Dedifferentiated amniotic fluid mesenchymal stem cell (primary cell): ENCODE results near the gene EEFSEC.

Source experiments
- DNase-seq: peaks from one replicate; pipeline ENCODE4 v3.0.0-alpha.2; 2016; ENCODE audit errors: extremely low spot score

The EEFSEC gene

GRCh38 chr3:128334086-128334645, 180.9 kb downstream of the EEFSEC start:
- no peak for DNase-seq

- no peak for DNase-seq
Measured at GRCh38 chr3:128334766-128335165, 181.5 kb downstream of the EEFSEC start.

DNA sequence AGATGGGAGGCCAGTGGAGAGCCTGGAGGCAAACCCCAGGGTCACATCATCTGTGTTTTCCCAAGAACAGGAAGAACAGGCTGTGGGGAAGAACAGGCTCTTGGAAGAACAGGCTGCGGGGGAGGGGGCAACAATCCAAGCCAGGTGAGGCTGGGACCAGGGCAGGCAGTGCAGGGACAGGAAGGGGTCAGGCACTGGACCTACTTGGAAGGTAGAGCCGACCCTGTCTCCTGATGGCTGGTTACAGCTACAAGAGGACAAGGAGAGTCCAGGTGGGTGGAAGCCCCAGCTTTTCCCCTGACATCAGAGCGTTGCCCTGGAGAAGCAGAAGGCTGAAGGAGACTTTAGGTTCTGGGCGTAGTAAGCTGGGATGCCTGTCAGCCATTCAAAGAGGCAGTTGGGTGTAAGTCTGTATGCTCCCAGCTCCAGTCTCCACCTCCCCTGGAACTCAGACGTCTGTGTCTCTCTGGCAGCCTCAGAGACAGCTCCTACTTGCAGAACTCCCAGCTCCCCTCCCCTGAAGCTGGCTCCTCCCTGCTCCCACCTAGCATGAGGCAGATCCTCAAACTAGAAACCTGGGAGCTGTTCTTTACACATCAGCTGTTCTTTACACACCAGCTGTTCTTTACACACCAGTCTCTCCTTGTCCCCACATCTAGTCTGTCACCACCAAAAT, 182.5 kb downstream of the EEFSEC start:
- DNase-seq, result no peak

DNA sequence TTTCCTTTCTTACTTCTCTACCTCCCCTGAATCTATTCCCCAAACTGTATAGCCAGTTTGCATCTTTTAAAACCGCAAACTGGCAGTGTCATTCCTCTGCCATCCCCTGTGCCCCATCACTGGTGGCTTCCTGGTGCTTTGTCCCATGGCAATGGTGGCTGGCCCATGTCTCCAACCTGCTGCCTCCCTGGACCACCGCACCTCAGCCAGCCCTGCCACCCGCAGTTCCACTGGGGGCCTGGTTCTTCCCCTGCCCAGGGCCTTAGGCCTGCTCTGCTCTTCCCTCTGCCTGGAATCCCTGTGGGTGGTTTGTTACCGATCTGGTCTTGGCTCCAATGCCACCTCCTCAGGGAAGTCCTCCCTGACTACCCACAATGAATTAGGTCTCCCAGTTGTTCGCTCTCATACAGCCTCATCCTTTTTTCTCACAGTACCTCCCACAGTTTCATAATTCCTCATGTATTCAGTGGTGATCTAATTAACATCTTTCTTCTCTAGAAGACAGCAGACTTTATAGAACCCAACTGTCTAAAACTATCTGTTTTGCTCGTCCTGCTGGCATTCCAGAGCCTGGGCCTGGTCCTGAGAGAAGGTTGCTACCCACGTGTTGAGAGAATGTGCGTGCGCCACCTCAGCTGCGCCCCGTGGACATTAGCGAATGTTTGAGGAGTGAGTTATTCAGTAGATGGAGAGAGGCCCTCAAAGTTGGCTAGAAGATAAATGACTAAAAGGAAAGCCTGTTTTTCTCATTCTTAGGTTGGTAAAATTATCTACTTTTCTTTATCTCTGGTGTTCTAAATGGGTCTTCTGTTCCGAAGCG, 183.3 kb downstream of the EEFSEC start:
- DNase-seq, result no peak

- no peak for DNase-seq
Measured at GRCh38 chr3:128337305-128337704, 184.0 kb downstream of the EEFSEC start.

GRCh38 chr3:128338536-128339330, 185.5 kb downstream of the EEFSEC start:
- DNase-seq, result no peak

DNA sequence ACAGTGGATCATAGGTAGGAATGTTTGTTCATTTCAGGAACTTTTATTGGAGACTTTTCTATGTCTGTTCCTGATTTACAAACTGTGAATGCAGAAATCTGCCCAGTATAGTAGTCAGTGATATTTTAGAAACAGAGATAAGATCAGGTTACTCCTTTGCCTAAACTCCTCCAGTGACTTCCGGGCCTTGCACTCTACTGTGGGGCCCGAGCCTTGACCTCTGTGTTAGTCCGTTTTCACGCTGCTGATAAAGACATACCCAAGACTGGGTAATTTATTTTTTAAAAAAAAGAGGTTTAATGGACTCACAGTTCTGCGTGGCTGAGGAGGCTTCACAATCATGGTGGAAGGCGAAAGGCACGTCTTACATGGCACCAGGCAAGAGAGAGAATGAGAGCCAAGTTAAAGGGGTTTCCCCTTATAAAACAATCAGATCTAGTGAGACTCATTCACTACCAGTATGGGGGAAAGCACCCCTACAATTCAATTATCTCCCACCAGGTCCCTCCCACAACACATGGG, 186.3 kb downstream of the EEFSEC start:
- no peak for DNase-seq

DNA sequence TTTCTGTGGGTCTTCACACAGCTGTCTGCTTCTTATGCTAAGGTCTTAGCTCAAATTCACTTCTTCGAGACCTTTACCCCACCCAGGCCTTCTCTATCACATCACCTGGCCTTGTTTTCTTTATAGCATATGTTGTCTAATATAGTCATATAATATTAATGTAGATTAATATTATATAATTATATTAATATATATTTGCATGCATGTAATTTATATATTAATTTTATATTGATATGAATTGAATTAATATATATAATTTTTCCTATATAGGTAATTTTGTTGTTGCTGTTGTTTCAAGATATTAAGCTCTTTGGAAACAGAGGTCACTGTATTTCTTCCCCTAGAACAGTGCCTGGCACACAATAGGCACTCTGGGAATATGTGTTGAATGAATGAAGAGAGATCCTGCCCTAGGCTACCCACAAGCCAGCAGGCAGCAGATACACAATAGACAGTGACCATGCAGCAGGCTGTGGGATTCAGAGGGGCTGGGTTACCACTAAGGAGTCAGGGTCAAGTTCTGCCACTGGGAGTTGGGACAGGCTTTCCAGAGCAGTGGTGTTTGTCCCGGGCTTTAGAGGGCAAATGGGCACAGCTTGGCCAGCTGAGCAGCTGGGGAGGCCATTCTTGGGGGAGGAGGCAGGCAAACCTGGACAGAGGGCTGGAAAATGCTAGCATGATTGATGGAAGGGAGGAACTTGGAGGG, 187.1 kb downstream of the EEFSEC start:
- DNase-seq, result no peak

DNA sequence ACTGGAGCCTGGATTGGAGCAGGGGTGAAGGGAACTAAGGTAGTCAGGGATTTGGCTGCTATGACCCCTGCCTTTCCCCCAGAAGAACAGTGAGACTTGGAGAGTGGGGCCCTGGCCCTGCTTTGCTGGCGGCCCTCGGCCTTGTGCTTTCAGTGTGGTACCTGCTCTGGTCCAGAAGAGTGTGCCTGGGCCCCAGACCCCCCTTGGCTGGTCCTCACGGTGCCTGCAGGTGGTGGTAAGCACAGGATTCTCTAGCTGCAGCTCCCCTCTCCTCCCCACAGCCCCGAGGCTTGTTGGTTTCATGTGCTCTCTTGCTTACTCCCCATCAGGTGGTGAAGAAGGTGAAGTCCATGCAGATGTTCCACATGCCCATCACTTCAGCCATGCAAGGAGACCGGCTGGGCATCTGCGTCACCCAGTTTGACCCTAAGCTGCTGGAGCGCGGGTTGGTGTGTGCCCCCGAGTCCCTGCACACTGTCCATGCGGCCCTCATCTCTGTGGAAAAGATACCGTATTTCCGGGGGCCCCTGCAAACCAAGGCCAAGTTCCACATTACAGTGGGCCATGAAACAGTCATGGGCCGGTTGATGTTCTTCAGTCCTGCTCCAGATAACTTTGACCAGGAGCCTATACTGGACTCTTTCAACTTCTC, 187.7 kb downstream of the EEFSEC start:
- no peak for DNase-seq

DNA sequence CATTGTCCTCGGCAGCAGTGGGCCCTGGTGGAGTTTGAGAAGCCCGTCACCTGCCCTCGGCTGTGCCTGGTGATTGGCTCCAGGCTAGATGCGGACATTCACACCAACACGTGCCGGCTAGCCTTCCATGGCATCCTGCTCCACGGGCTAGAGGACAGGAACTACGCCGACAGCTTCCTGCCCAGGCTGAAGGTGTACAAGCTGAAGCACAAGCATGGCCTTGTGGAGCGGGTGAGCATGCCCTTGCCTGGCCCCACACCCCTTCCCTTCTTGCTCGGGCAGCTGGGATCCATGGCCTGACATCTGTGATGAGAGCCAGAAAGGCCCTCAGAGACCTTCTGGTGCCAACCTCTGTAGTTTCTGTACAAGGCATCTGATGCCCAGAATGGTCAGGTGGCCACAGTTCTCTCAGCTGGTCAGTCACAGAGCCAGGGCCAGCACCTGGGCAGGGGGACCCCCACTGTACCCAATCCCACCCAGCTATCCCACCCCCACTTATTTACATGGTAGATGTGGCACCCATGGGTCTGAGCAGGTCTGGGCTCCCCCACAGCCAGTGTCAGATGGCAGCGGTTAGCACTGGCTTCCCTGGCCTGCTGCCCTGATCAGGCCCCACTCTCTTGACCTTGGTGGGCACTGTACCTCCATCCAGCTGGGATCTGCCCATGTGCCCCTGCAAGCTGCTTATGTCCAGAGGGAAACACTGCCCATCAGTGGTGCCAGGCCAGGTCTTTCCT, 188.5 kb downstream of the EEFSEC start:
- DNase-seq, result no peak

DNA sequence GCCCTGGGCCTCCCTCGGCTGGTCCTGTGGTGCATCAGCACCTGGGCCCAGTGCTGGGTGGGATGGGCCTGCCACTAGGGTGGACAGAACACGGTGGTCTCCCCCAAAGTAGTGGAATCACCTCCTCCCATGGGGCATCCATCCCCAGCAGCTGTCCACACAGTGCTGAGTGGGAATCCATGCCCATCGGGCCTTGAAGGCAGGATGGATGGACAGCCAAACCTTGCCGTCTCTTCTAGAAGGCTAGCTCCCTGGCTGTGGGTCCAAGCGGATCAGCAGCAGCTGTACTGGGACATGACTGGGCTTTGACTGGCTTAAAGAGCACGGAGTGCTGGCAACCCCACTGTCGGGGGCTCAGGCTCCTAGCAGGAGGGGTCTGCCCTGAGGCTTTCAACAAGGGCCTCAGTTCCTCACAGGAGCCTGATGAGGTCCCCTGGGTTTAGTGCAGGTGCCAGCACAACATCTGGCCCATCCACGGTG, 189.5 kb downstream of the EEFSEC start:
- DNase-seq, result no peak

DNA sequence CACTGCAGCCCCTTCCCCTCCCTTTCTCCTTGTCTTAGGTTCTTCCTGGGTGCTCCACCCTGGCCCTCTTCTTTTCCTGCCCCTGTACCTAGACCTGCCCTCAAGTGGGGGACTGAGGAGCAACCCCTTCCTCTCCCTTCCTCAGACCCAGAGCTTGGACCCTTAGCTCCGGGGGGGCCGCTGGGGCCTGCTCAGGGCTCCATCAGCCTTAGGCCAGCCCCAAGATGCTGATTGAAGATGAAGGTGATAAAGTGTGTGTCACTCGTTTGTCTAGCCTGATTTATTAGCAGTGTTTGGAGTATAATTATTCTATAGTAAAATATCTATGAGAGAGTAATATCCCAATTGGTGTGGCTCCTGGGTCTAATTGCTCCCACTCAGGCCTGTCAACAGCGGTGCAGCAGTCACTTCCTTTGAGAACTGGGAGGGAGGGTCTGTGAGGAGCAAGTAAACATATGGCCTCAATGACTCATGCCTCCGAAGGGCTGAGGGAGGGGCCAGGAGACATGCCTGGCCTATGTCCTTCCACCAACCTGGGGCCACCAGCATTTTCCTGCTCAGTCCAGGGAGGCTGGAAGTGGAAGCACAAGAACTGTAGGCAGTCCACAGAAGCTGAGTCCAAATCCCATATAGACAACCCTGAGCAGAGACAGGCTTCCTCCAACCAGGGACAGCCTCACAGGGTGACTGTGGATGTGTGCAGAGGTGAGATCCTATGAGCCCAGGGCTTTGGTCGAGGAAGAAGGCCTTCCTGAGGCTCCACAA, 190.2 kb downstream of the EEFSEC start:
- no peak for DNase-seq

GRCh38 chr3:128344052-128344735, 190.9 kb downstream of the EEFSEC start:
- no peak for DNase-seq

DNA sequence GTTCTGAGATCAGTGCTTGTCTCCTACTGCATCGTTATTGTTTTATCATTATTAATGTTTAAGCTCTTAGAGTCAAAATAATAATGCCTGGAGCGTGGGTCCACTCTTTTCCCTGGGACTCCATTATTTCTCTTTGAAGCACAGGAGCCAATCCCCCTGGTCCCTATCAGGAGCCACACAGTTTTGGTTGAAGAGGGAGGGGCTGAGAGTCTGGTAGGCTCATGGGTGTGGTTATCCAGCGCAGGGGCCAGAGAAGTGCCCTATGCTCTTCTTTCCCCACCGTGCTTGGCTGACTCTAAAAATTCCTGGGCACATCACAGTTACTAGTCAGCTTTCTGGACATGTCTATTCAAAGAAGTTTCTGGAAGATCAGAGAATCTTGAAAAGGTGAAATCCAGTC, 191.9 kb downstream of the EEFSEC start:
- DNase-seq, result no peak

DNA sequence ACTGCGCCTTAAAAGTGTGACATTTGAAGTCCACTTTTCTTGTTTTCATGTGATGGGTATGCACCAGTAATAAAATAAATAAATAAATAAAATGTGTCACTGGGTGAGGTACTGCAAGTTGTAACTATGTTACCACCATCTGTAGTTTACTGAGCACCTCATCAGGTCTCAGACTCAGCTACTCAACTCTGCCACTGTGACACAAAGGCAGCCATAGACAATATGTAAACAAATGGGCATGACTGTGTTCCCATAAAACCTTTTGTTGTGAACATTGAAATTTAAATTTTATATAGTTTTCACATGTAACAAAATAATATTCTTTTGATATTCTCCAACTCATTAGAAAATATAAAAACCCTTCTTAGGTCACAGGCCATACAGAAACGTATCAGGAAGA, 193.3 kb downstream of the EEFSEC start:
- DNase-seq, result no peak

GRCh38 chr3:128347282-128347681, 194.0 kb downstream of the EEFSEC start:
- DNase-seq, result no peak

GRCh38 chr3:128348075-128348474, 194.8 kb downstream of the EEFSEC start:
- DNase-seq, result no peak

DNA sequence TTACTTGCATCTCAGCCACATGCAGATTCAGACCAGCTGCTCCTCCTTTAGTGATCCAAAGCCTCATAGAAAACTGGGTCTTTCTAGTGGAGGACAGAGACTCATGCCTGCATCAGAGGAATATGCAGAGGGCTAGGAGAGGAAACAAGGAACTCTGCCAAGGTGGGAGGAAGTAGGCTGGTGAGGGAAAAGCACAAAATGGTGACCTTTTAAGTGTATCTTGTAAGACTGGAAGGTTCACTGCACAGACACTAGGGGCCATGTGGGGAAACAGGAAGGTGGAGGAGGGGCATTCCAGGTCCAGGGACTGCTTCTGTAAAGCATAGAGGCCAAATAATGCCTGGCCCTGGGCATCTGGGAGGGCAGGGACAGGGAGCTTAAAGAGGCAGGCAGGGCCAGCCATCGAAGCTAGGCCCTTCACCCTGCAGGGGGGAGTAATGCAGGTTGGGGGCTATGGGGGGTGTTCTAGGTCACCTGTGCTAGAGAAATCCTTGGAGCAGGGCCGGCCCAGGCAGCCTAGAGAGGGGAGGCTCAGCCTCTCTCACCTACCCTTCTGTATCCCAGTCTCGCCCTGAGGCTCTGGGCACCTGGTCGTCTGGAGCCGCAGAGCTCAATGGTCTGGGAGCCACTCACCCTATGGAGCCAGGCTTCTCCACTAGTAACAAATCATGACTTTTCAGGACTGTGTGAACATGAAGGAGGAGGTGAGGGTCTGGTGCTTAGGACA, 195.7 kb downstream of the EEFSEC start:
- DNase-seq, result no peak
